GM18505 (cell line): ENCODE results near the gene ANTXR1.

Experiments used
- ATAC-seq: cut with Tn5 transposase; IDR thresholded peaks from one replicate; pipeline ENCODE4 v1.9.1; 2021; ENCODE audit not compliant: unreplicated experiment
- POLR2A ChIP-seq: IDR thresholded peaks from 4 replicates; pipeline ENCODE4 v1.6.1; 2011; ENCODE audit warnings: borderline replicate concordance; ENCODE audit not compliant: insufficient read depth, insufficient read length; ENCODE audit errors: extremely low read depth

ANTXR1 gene

GRCh38 chr2:69092857-69093256 is 79.9 kb downstream of the ANTXR1 start:
- ATAC-seq = no peak
- no peak for TF ChIP-seq POLR2A

- no peak for ATAC-seq
- TF ChIP-seq POLR2A = no peak
These were observed 82.3 kb downstream of the ANTXR1 start for GRCh38 chr2:69095305-69095704.

- TF ChIP-seq POLR2A = no peak
- no peak for ATAC-seq
These were observed 83.5 kb downstream of the ANTXR1 start for GRCh38 chr2:69096326-69097095.

GRCh38 chr2:69097148-69097610 is 84.2 kb downstream of the ANTXR1 start:
- ATAC-seq = no peak
- no peak for TF ChIP-seq POLR2A

GRCh38 chr2:69097891-69098655 is 85.1 kb downstream of the ANTXR1 start:
- TF ChIP-seq POLR2A = no peak
- no peak for ATAC-seq

GRCh38 chr2:69099541-69099940 is 86.6 kb downstream of the ANTXR1 start:
- TF ChIP-seq POLR2A = no peak
- no peak for ATAC-seq

GRCh38 chr2:69100220-69100723 is 87.3 kb downstream of the ANTXR1 start:
- no peak for TF ChIP-seq POLR2A
- ATAC-seq = no peak

GRCh38 chr2:69102041-69102593 is 89.1 kb downstream of the ANTXR1 start:
- no peak for ATAC-seq
- TF ChIP-seq POLR2A = no peak

GRCh38 chr2:69103419-69103818 is 90.4 kb downstream of the ANTXR1 start:
- no peak for TF ChIP-seq POLR2A
- no peak for ATAC-seq

- no peak for ATAC-seq
- TF ChIP-seq POLR2A = no peak
These were observed 91.3 kb downstream of the ANTXR1 start for GRCh38 chr2:69104261-69104660.

GRCh38 chr2:69109255-69109654 is 96.3 kb downstream of the ANTXR1 start:
- no peak for TF ChIP-seq POLR2A
- ATAC-seq = no peak

GRCh38 chr2:69111076-69111475 is 98.1 kb downstream of the ANTXR1 start:
- ATAC-seq = no peak

GRCh38 chr2:69113627-69114026 is 100.6 kb downstream of the ANTXR1 start:
- no peak for TF ChIP-seq POLR2A
- no peak for ATAC-seq

More at GRCh38 chr2:69111076-69111475, 98.1 kb downstream of the ANTXR1 start:
- TF ChIP-seq POLR2A = no peak
